GM18502 (cell line): ENCODE results near the gene GLRX.
A peak's percentile ranks its signal among the peaks of the same experiment; 100 is the strongest.

Experiments
- ATAC-seq: cut with Tn5 transposase; IDR thresholded peaks from one replicate; pipeline ENCODE4 v1.9.1; 2021; ENCODE audit warnings: mild to moderate bottlenecking; ENCODE audit not compliant: unreplicated experiment, poor library complexity

GLRX gene

GRCh38 chr5:95786821-95787418, 35.6 kb downstream of the GLRX start:
- no peak for ATAC-seq

- ATAC-seq, result no peak
These were observed 37.8 kb downstream of the GLRX start for GRCh38 chr5:95784514-95785302.

GRCh38 chr5:95783661-95784060, 38.9 kb downstream of the GLRX start:
- ATAC-seq, result no peak

- ATAC-seq, result no peak
These were observed 40.3 kb downstream of the GLRX start for GRCh38 chr5:95782181-95782580.

- ATAC-seq, result peak; percentile 97
These were observed 41.4 kb downstream of the GLRX start for GRCh38 chr5:95781101-95781583.

- ATAC-seq, result no peak
These were observed 41.9 kb downstream of the GLRX start for GRCh38 chr5:95780597-95780996.

GRCh38 chr5:95779611-95780010, 42.9 kb downstream of the GLRX start:
- ATAC-seq, result no peak

GRCh38 chr5:95778713-95779436, 43.7 kb downstream of the GLRX start:
- ATAC-seq, result no peak

- ATAC-seq, result no peak
These were observed 45.1 kb downstream of the GLRX start for GRCh38 chr5:95777441-95777840.

- ATAC-seq, result no peak
These were observed 49.0 kb downstream of the GLRX start for GRCh38 chr5:95773335-95774059.

GRCh38 chr5:95771892-95772291, 50.6 kb downstream of the GLRX start:
- no peak for ATAC-seq

GRCh38 chr5:95770830-95771708, 51.5 kb downstream of the GLRX start:
- ATAC-seq, result no peak

- no peak for ATAC-seq
These were observed 53.8 kb downstream of the GLRX start for GRCh38 chr5:95768731-95769130.

GRCh38 chr5:95763941-95764340, 58.6 kb downstream of the GLRX start:
- no peak for ATAC-seq
